ENCODE data around the gene ASAP2.
"Not testable (repeated sequence)": the region's sequence is repeated elsewhere in the genome, so short reads cannot be mapped to it uniquely, and the experiment has no call there.

ASAP2 gene

DNA sequence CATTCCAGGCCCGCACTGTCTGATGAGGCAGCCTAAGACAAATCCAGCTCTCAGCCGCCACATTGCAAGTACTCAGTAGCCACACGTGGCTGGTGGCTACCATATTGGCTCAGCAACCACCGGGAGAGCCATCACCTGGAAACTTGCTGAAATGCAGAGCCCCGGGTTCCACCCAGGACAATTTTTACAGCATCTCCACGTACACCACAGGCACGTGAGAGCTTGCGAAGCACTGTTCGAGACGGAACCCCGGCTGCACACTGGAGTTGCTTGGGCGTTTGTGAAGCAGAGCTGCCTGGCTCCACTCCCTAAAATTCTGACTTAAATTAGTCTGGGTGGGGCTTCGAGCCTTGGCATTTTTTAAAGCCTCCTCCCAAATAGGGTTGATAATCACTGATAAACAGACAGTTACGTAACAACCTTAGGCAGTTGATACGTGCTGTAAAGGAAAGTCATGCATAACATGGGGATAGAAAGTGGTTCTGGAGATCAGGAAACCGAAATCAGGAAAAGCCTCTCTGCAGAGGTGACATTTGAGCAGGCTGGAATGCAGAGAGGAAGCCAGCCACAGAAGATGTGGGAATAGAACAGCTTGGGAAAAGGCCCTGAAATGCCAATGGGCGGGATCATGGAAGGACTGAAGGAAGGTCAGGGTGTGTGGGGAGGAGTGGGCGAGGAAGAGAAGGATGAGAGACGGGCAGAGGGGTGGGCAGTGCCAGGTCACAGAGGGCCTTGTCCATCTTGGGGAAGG, 6.2 kb downstream of the ASAP2 start:
- no peak for DNase-seq

DNA sequence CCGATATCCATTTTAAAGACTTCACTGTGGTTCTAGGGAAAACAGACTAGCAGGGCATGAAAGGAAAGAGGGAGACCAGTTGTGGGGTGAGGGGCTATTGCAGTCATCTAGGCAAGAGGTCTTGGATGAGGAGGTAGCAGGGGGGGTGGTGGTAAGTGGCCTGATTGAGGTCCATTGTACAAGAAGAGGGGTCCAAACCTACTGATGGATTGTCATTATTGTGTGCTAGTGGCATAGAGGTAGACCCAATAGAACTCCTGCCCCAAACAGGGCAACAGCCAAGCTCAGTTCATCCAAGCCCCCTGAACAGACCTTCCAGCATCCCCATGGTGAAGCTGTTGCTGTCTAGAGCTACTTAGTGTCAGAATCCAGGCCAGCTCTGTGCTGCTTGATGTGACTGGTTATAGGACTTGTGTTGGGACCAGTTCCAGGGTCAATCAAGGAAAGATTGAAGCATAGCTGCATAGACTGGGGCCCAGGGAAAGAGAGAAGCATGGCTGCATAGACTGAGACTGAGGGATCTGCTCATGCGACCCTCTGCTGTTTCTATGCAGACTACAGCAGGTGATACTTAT, 7.0 kb downstream of the ASAP2 start:
- DNase-seq, result no peak

DNA sequence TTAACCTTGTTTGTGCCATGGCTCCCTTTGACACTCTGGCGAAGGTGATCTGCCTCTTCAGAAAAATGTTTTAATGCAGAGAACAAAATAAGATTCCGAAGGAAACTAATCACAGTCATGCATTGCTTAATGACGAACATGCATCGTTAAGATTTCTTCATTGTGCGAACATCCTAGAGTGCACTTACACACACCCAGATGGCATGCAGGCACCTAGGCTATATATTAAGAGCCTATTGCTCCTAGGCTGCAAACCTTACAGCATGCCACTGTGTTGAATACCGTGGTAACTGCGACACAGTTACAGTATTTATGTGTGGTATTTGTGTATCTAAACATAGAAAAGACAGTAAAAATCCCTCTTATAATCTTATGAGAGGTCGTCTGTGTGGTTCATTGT, 8.3 kb downstream of the ASAP2 start:
- no peak for DNase-seq

- DNase-seq, result no peak
Observed at GRCh38 chr2:9215680-9216079, 9.1 kb downstream of the ASAP2 start.

- not testable (repeated sequence) for DNase-seq
Observed at GRCh38 chr2:9216143-9216542, 9.5 kb downstream of the ASAP2 start.

DNA sequence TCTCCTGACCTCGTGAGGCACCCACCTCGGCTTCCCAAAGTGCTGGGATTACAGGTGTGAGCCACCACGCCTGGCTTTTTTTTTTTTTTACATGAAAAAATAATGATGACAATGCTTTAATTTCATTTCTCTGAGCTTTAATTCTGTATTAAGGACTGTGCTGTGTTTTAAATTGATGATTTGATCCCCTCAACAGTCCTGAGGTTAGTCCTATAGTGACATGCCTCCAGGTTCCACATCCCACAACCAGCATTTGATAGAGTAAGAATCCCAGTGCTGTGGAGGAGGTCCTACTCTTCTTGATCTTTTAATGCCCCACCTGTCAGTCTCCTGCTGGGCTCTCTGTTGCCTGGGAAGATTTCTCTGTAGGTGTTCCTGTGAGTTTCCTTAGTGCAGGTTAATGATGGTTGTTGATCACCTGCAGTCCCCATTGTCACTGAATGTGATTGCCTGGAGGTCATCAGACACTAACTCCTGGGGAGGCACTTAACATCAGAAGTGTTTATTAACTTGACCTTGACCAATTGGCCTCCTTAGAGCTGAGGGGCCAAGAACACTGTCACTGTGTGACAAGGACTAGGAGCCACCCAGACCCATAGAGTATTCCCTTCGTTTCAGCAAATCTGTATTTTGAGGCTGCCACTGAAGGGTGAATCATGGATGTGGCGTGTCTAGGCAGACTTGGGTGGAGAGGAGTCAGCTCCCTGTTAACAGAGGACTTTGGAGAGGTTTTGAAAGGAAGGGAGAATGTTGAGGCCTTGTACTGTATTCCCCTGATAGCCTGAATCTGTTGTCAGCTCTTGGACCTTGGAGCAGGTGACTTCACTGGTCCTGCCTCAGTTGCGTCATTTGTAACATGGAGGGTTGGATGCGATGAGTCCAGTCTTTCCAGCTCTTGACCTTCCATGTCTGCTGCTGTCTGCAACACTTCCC, 11.5 kb downstream of the ASAP2 start:
- no peak for DNase-seq

GRCh38 chr2:9219027-9219445, 12.4 kb downstream of the ASAP2 start:
- DNase-seq, result no peak

DNA sequence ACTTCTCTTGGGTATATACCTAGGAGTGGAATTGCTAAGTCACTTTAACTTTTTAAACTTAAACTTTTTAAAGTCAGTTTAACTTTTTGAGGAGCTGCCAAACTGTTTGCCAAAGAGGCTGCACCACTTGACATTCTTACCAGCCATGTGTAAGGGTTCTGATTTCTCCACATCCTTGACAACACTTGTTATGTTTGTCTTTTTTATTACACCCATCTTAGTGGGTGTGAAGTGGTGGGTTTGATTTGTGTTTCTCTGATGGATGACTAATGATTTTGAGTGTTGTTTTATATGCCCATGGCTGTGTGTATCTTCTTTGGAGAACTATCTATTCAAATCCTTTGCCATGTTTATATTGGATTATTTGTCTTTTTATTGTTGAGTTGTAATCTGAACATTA, 13.6 kb downstream of the ASAP2 start:
- no peak for DNase-seq

GRCh38 chr2:9221223-9221622, 14.6 kb downstream of the ASAP2 start:
- no peak for DNase-seq

DNA sequence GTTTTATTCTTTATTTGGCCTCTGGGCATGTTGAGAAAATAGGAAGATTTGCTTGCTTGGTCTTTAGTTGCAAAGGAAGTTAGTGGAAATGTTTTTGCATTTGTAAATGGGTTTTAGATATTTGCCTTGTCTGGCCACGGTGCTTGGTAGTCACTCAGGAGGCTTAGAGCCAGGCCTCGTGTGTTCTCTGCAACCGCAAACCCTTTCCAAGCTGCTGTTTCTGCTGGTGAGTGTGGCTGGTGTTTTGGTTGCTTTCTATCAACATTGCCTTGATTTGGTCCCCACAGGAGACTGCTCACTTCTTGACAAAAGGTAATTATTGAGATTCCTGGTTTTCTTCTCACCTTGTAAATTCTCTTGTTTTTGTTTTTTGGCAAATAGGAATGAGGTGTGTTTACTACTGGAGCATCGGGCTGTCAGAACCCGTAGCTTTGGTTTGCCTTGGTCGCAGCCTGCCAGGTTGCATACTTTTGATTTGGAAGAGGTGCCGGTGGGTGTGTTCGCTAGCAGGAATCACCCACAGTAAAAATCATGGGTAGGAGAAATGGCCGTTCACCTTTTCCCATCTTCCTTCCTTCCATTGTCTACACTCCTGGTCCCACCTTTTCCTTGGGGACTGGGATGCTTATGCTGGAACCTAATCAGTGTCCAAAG, 15.8 kb downstream of the ASAP2 start:
- DNase-seq, result no peak

DNA sequence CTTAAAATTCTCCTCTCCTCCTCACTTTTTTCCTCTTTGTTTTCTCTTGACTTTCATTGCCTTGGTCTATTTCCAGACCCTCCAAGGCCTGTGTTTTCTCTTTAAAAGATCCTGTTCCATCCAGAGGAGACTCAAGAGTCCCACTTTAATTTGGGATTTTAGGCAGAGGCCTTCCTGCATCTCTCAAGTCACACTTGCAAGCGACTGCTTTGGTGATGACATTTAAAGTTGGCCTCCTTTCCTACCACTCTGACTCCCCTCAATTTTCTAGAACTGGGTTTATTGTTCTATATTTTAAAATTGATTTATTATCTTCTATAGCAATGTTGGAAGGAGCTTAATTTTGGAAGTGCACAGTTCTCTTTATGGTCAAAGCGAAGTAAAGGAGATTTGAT, 16.3 kb downstream of the ASAP2 start:
- DNase-seq, result no peak

- no peak for DNase-seq
Observed at GRCh38 chr2:9225806-9226205, 19.2 kb downstream of the ASAP2 start.

DNA sequence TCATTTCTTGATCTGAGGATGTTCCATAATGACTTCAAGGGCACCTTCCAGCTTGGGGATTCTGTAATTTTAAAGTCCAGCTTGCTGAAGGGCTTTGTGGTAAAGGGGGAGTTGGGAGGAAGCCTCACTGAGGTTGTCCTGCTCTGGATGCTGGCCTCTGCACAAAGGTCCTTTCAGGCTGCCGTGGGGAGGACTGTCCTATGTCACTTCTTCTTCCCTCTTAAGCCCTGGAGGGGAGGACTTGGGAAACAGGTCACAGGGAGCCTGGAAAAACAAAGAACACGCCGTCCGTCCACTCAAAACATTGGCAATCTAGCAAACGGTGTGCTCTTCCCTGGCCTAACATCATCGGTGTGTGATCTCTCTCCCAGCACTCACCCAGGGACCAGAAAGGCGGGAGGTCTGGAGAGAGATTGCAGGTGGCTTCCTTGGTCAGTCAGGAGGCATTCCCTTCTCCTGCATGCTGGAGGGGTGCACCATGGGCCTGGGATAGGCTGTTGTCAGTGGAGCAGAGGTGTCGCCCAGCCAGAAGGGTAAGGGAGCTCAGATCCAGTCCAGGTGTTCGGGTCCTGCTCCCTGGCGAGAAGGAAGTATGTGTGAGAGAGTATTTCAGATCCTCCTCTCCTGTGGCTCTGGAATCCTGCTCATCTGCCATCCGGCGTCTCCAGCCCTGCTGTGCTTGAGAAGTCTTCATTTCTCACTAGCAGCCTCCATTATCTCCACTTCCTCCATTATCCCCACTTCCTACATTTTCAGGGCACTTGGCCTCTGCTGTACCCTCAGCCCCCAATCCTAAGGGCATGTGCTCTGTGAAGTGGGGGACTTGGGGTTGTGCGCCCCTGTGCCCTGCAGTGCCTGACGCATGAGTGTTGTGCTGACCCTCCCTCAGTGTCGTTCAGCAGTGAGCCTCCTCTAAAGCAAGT, 20.1 kb downstream of the ASAP2 start:
- DNase-seq, result no peak

DNA sequence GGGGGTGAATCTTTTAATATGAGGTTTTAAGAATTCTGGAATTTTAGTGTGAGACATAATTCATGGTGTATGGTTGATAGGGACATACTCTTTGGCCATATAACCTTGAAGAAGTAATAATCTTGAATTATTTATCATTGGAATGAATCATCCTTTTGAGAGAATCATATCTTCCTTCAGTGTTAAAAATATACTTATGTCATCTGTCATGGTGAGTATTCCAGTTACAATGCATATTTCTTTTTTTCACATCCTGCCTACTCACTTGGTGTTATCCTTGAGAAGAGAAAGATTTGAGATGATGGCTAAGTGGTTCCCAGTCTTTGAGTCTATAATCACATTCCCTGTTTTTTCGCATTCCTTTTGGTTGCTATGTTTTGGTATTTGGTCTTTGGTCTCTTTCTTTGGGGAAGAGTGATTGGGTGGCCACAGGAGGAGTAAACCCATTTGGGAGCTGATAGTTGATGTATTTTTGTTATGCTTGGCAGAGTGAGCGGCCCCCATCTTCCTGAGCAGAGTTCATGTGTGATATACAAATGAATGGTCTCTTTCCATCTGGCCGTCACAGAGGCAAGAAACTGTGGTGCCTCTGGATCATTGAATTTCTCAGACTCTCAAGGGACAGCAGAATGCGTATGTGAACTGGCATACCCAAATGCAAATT, 21.6 kb downstream of the ASAP2 start:
- no peak for DNase-seq

DNA sequence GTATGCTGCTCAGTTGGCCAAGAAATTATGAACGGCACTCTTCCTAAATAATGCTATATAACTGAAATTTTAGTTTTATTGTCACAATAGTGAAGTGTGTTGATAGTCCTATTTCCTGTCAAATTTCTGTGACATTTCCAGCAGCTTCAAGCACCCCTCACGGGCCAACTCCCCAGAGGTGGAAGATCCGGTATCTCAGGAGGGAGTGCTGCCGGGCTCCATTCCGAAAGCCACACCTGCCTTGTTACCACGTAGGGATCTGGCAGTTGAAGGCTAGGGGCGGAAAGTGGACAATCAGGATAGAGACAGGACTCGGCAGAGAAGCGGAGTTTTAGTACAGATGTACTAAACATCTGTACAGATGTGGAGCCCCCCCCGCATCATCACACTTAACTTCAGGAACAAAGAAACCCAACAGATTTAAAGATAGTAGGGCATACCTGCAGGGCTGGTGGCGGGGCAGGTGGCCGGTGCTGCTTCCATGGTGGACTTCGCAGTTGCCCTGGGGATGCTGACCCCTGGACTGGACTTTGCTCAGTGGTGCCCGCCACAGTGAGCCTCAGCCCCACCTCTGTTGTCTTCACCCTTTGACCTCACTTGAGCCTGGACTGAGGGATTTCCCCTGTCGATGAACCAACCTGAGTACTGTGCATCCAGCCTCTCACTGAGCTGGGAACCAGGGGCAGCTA, 22.3 kb downstream of the ASAP2 start:
- DNase-seq, result no peak

GRCh38 chr2:9229470-9229820, 22.8 kb downstream of the ASAP2 start:
- no peak for DNase-seq

- no peak for DNase-seq
Observed at GRCh38 chr2:9230051-9230802, 23.6 kb downstream of the ASAP2 start.

DNA sequence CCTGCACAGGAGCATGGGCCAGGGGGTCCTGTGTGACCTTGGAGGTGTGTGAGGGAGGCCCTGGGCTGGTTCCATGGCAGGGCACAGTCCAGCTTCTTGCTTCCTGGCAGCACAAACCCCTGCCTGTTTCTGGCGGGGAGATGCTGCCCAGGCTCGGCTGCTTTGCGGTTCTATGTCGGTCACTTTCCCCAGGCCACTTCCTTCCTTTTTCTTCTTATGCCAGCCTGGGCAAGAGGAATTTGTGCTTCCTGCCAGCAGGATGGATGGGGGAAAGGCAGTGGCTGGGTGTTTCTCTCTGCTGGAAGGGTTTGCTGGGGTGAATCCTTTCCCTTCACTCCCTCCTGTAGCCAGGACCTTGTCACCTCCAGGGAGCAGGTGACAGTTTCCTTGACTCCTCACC, 24.3 kb downstream of the ASAP2 start:
- no peak for DNase-seq

DNA sequence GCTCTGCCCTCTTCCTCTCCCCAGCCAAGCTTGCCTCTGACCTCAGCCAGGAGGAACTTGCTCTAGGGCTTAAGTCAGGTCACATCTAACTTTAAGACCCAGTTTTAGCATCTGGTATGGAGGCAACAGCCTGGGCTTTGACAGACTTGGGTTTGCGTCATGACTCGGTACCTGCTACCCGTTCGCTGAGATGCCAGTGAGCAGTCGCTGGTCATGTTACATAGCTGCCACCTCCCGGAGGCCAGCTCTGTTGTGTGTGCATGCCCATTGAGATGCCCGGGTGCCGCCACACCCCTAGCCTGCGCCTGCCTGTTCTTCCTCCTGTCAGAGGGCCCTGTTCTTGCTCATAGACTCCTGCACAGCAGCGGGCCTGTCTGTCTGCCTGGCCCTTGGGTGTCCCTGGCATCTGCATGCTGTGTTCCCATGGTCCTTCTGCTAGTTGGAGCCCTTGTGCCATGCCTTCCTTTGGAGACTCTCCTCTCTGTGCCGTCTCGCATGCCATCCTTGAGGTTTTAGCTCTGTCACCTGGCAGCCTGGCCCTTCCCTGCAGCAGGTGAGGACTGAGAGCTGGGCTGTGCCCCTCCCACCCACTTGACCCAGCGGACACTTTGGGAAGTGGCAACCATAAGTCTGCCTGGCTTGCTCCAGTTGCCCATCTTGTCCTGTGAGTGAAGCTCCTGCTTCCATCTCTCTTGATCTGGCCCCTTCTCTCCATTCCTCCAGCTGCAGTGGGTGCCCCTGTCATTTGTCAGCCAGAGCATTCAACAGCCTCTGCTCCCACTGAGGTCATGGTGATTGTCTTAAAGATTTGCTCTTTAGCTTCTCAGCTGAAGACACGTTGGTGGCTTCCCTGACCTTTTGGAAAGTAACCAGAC, 24.9 kb downstream of the ASAP2 start:
- DNase-seq, result no peak
